K562 (cell line): ENCODE measurements around the gene RREB1. TPM values are rescaled to one million over a fixed set of nuclear protein-coding genes. Genes with fewer than 3 reads are reported as not detected.

Experiments
- ARHGAP35 ChIP-seq: fragments of 450-650 bp; IDR thresholded peaks from 2 replicates; pipeline ENCODE4 v1.6.1; 2018; ENCODE audit not compliant: partially characterized antibody
- FOSL1 ChIP-seq: fragments of 200-800 bp; sonication (Bioruptor generic); conservative IDR thresholded peaks from 2 replicates; pipeline ENCODE4 v1.6.1; 2016; ENCODE audit warnings: missing genetic modification characterization, missing compliant biosample characterization
- KLF13 ChIP-seq: fragments of 450-650 bp; IDR thresholded peaks from 2 replicates; pipeline ENCODE4 v1.6.1; 2016; ENCODE audit warnings: missing genetic modification characterization, low read depth, mild to moderate bottlenecking, missing compliant biosample characterization, moderate library complexity, borderline replicate concordance
- LCOR ChIP-seq: sonication (generic); formaldehyde crosslinking; IDR thresholded peaks from 2 replicates; pipeline ENCODE4 v1.8.0; 2022; ENCODE audit warnings: mild to moderate bottlenecking, missing genetic modification reagents
- MAFG ChIP-seq: fragments of 450-650 bp; conservative IDR thresholded peaks from 2 replicates; pipeline ENCODE4 v1.6.1; 2016; ENCODE audit warnings: missing genetic modification characterization, missing compliant biosample characterization
- MED1 ChIP-seq: sonication (generic); formaldehyde crosslinking; IDR thresholded peaks from 2 replicates; pipeline ENCODE4 v1.8.1; 2023; ENCODE audit warnings: missing genetic modification reagents, borderline replicate concordance
- MTA1 ChIP-seq: fragments of 450-650 bp; IDR thresholded peaks from 2 replicates; pipeline ENCODE4 v1.6.1; 2017; ENCODE audit warnings: borderline replicate concordance
- POLR2AphosphoS2 ChIP-seq: IDR thresholded peaks from 2 replicates; pipeline ENCODE4 v1.6.1; 2012; ENCODE audit warnings: low read length, improper control_type of control experiment
- SMAD3 ChIP-seq: fragments of 450-650 bp; formaldehyde crosslinking; conservative IDR thresholded peaks from 2 replicates; pipeline ENCODE4 v1.4.0; 2020; ENCODE audit warnings: mild to moderate bottlenecking
- SMC3 ChIP-seq: conservative IDR thresholded peaks from 2 replicates; pipeline ENCODE4 v1.6.1; 2011; ENCODE audit warnings: low read depth, low read length, improper control_type of control experiment; ENCODE audit not compliant: insufficient read depth
- SREBF2 ChIP-seq: sonication (generic); formaldehyde crosslinking; IDR thresholded peaks from 2 replicates; pipeline ENCODE4 v1.4.0; 2020; ENCODE audit warnings: mild to moderate bottlenecking, missing genetic modification reagents
- TCF3 ChIP-seq: sonication (generic); formaldehyde crosslinking; IDR thresholded peaks from 2 replicates; pipeline ENCODE4 v1.4.0; 2020; ENCODE audit warnings: mild to moderate bottlenecking, missing genetic modification reagents
- ZNF12 ChIP-seq: sonication (generic); formaldehyde crosslinking; IDR thresholded peaks from 2 replicates; pipeline ENCODE4 v1.4.0; 2020; ENCODE audit warnings: mild to moderate bottlenecking, missing genetic modification reagents
- ZNF239 ChIP-seq: fragments of 250-450 bp; sonication (Bioruptor Pico); IDR thresholded peaks from 2 replicates; pipeline ENCODE4 v1.4.0; 2020; ENCODE audit warnings: mild to moderate bottlenecking
- polyA plus RNA-seq, 8 experiments: library from polyadenylated mRNA; depleted of rRNA in 4 of 8; stranded (reverse) in 5 of 8; unstranded in 3 of 8; fragments of >200 nt; fragmentation: Nextera tagmentation in 2 of 8; fragmentation: Illumina TruSeq in 1 of 8; extraction: Ambion mirVana in 2 of 8; extraction: Trizol in 1 of 8; gene quantifications; 2 replicates each; pipeline versions ENCODE4 v1.2.1 to v1.2.3, GENCODE V29; 2011 to 2014; ENCODE audit warnings: inconsistent platforms in 1 of 8, missing spikeins in 1 of 8
- total RNA-seq, 7 experiments: library from RNA; depleted of rRNA in 6 of 7; stranded (reverse); fragments of >200 nt in 6 of 7; fragmentation: Illumina TruSeq in 2 of 7; extraction: Trizol in 2 of 7; gene quantifications; 2 replicates each; pipeline versions ENCODE4 v1.2.1 to v1.2.3, GENCODE V29; 2011 to 2021; ENCODE audit warnings: low replicate concordance in 1 of 7
- TF ChIP-seq, protein P1 (sequence below): fragments of 250-450 bp; sonication (Bioruptor Pico); IDR thresholded peaks from 2 replicates; pipeline ENCODE4 v1.9.0; 2021; ENCODE audit warnings: mild to moderate bottlenecking, inconsistent platforms
- TF ChIP-seq, protein P2 (sequence below): fragments of 250-450 bp; sonication (Bioruptor Pico); IDR thresholded peaks from 2 replicates; pipeline ENCODE4 v1.8.0; 2021; ENCODE audit warnings: mild to moderate bottlenecking, moderate library complexity
- TF ChIP-seq, protein P3 (sequence below): fragments of 200-800 bp; sonication (Bioruptor generic); IDR thresholded peaks from 2 replicates; pipeline ENCODE4 v1.6.1; 2017; ENCODE audit warnings: missing genetic modification characterization, missing compliant biosample characterization

The RREB1 gene
- total and polyA plus RNA-seq, 9 of the 15 experiments (the other 6 are each of a cell fraction or from before 2014, with no cell fraction given): 3.3 to 64.2 (median 19.3) TPM

DNA sequence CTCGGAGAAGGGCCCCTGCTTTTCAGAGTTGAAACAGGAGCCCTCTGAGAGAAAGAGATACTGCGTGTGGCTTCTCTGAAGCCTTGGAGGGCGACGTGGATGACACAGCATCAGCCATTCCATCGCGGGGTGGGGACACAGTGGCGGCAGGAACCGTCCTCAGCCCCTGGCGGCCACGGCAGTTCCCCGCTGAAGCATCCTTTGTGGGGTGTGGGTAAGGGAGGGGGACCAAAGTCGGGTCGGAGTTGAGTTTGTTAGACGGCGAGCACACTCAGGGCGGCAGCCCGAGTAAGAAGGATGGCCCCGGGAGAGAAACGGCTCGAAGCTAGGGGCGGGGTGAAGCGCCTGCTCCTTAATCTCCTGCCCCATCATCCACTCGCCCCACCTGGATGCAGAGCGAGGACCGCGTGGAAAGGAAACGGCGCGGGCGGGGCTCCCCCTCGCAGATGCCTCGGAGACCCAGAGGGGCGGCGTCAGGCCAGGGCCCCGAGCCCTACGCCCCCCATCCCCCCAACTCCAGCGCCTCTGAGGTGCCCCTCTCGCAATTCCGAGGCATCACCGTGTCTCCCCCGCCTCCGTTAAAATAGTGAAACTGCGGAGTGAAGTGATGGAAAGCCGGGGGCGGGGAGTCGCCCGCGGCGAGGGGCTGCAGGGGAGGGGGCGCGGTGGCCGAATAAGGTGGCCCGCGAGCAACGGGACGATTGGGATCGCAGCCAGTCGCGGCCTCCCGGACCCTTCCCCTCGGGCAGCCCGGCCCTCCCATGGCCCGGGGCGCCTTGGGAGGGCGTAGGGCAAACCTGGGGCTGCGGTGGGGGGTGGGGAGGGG is 796 bp upstream of the RREB1 start (continued):
- TF ChIP-seq TCF3 (CRISPR knock-in tag): peak; percentile 68
- peak; percentile 42; the same call in 1 of the 2 replicates for TF ChIP-seq SMC3
- TF ChIP-seq ZNF239 (CRISPR knock-in tag): no peak
- TF ChIP-seq ARHGAP35: no peak
- TF ChIP-seq, protein P1, sequence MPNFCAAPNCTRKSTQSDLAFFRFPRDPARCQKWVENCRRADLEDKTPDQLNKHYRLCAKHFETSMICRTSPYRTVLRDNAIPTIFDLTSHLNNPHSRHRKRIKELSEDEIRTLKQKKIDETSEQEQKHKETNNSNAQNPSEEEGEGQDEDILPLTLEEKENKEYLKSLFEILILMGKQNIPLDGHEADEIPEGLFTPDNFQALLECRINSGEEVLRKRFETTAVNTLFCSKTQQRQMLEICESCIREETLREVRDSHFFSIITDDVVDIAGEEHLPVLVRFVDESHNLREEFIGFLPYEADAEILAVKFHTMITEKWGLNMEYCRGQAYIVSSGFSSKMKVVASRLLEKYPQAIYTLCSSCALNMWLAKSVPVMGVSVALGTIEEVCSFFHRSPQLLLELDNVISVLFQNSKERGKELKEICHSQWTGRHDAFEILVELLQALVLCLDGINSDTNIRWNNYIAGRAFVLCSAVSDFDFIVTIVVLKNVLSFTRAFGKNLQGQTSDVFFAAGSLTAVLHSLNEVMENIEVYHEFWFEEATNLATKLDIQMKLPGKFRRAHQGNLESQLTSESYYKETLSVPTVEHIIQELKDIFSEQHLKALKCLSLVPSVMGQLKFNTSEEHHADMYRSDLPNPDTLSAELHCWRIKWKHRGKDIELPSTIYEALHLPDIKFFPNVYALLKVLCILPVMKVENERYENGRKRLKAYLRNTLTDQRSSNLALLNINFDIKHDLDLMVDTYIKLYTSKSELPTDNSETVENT (CRISPR knock-in tag): peak; percentile 47
- no peak for TF ChIP-seq SREBF2
- TF ChIP-seq FOSL1 (tag): 0 out of 2 replicates have a peak, but pooled peaks have one; percentile 16
- no peak for TF ChIP-seq POLR2AphosphoS2
- no peak for TF ChIP-seq ZNF12 (CRISPR knock-in tag)
- TF ChIP-seq, protein P2, sequence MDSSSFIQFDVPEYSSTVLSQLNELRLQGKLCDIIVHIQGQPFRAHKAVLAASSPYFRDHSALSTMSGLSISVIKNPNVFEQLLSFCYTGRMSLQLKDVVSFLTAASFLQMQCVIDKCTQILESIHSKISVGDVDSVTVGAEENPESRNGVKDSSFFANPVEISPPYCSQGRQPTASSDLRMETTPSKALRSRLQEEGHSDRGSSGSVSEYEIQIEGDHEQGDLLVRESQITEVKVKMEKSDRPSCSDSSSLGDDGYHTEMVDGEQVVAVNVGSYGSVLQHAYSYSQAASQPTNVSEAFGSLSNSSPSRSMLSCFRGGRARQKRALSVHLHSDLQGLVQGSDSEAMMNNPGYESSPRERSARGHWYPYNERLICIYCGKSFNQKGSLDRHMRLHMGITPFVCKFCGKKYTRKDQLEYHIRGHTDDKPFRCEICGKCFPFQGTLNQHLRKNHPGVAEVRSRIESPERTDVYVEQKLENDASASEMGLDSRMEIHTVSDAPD (CRISPR knock-in tag): no peak
- TF ChIP-seq, protein P3, sequence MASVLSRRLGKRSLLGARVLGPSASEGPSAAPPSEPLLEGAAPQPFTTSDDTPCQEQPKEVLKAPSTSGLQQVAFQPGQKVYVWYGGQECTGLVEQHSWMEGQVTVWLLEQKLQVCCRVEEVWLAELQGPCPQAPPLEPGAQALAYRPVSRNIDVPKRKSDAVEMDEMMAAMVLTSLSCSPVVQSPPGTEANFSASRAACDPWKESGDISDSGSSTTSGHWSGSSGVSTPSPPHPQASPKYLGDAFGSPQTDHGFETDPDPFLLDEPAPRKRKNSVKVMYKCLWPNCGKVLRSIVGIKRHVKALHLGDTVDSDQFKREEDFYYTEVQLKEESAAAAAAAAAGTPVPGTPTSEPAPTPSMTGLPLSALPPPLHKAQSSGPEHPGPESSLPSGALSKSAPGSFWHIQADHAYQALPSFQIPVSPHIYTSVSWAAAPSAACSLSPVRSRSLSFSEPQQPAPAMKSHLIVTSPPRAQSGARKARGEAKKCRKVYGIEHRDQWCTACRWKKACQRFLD (CRISPR knock-in tag): peak; percentile 34
- TF ChIP-seq MTA1: peak; percentile 62; the same call in 1 of the 2 replicates
- TF ChIP-seq MED1: peak; percentile 61; the same call in 1 of the 2 replicates
- TF ChIP-seq LCOR (CRISPR knock-in tag): peak; percentile 62; the same call in 1 of the 2 replicates
- TF ChIP-seq SMAD3: no peak
- TF ChIP-seq MAFG (tag): peak; percentile 86
- no peak for TF ChIP-seq KLF13
